Stimulated activated CD4-positive, alpha-beta T cell treated with anti-CD3 and anti-CD28 coated beads, Interleukin-1b, Interleukin-23, amount 100 ng/mL, for 48 hours (primary cell): ENCODE measurements around the gene SERPINH1.
A peak's percentile ranks its signal among the peaks of the same experiment; 100 is the strongest.
"Not testable (repeated sequence)": the region's sequence is repeated elsewhere in the genome, so short reads cannot be mapped to it uniquely, and the experiment has no call there.

Experiments used
- DNase-seq: peaks from one replicate; pipeline ENCODE4 v3.0.0-alpha.2; 2020

Gene SERPINH1

DNA sequence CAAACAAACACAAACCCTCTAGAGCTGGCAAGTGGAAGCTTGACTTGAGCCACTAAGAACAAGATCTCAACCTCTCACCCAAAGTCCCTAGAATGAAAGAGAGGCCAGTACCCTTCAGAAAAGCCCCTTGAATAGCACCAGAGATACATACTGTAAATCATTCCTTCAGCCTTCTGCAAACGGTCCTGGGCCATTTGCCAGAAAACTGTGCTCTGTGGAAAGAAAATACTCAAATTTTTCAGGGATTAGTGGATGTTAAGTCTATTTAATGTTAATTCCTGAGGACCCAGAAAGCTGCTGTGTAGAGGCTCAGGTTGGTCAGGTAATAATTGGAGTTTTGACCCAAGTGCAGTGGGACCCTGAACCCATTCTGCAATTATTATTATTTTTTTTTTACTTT lies 16.9 kb downstream of the SERPINH1 start:
- no peak for DNase-seq

DNA sequence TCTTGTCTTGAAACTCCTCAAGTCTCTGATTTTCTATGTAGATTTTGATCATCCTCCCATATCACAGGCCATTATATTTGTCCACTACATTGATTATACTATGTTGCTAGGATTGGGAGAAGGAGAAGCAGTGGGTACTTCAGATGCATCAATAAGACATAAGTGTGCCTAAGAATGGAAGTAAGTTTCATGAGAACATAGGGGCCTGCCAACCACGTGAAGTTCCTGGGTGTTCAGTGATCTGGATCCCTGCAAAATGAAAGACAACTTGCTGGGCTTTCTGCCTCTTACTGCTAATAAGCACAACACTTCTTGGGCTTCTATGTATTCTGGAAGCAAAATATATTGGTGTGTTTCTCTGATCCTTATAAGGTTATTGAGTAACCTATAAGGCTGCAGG lies 17.8 kb downstream of the SERPINH1 start:
- DNase-seq: no peak

DNA sequence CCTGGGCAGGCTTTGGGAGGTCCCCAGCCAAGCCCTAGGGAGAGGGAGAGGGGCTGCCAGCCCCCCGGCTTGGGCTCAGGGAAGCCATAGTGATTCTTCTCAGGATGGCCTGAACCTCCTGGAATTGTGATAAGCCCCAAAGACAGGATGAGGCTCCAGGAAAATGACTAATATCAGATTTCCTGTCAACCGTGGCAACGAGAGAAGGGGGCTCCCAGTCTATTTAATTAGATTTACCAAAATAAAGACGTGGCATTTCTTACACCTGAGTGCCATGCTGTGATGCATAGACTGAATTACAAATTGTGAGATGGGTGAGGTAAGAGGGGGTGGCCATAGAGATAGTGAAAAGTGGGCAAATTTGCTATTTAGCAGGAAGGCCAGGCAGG lies 20.4 kb downstream of the SERPINH1 start:
- no peak for DNase-seq

DNA sequence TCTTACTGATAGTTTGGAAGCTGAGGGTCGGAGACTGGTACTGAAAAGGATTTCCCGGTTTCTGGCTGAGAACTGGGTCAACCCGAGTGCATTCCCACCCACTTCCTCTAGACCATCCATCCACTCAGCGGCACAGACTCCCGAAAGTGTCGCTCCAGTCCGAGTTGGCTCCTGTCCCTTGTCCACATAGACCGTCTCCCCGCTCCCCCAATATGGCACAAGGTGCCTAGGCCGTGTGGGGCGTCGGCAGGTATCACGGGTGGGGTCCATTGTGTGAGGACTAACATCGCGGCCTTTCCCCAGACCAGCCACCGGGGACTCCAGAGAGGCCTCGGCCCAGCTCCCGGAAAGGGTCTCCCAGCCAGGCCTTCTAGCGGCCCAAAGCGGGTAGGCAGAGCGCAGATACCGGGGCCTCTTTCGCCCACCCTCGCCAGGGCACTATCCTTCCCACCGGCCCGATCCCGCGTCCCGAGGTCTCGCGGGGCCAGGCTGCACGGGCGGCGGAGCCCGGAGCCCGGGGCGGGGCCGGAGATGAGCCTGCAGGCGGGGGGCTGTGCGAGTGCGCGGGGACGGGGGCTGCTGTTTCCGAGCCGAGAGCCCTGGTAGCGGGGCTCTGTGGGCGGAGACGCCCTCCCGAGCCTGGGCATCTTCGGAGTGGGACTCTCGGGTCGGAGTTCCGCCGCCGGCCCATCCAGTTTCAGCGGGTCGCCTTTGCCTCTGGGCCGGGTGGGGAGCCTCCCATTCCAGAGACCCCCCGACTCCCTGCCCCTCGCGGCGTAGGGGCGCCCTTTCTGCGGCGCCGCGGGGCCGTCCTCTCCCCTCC lies 21.1 kb downstream of the SERPINH1 start:
- DNase-seq: peak; percentile 24

DNA sequence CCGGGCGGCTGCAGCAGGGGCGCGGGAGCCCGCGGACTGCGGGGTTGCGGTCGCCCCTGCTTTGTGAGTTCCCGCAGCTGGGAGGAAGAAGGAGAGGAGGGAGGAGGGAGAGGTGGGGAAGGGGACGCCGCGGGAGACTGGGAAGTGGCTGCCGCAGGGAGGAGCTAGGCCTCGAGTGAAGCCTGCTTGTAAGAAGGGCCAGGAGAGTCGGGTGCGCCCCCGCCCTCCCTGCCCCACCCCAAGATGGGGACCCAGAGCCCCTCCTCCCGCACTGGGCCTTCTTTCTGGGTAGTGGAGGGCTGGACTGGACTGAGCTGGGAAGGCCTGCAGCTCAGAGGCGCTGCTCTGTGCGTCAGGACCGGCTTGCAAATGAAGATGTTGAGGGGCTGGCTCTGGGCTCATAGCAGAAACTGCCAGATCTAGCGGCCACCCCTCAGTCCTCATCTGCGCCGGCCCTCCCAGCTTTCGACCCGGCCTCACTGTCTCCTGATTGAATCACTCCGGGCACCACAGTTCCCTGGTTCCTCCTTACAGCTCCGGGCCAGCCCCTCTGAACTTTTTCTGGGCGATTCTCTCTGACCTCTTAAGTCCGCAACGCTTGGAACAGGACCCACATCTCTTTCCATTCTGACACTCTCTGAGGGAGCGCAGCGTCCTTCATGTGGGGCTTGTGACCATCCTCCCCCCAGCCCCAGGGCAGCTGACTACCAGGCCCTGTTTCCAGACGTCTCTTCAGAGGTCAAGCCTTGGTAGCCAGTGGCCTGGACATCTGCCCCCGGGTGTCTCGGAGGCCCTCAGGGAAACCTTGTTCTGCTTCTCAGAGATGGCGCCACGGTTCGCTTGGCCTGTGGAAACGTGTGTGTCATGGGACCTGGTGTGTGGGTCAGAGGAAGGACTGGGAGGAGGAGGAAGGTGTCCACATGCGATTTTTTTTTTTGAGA lies 21.9 kb downstream of the SERPINH1 start:
- DNase-seq: no peak

DNA sequence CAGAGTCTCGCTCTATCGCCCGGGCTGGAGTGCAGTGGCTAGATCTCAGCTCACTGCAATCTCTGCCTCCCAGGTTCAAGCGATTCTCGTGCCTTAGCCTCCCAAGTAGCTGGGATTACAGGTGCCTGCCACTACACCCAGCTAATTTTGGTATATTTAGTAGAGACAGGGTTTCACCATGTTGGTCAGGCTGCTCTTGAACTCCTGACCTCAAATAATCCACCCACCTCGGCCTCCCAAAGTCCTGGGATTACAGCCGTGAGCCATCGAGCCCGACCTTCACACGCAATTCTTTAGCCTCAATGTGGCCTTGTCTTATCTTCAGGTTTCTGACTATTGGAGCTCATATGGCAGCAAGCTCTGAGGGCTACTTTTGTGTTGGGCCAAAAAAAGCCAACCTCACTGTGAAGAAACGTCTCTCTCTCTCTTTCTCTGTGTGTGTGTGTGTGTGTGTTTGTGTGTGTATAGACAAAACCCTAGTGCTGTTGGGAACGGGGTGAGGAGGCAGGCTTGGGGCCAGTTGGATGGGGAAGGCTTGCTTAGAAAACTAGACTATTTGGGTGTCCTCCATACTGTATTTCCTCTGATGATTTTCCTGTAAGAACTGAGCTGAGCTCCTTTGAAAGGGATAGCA lies 22.7 kb downstream of the SERPINH1 start:
- DNase-seq: not testable (repeated sequence)

DNA sequence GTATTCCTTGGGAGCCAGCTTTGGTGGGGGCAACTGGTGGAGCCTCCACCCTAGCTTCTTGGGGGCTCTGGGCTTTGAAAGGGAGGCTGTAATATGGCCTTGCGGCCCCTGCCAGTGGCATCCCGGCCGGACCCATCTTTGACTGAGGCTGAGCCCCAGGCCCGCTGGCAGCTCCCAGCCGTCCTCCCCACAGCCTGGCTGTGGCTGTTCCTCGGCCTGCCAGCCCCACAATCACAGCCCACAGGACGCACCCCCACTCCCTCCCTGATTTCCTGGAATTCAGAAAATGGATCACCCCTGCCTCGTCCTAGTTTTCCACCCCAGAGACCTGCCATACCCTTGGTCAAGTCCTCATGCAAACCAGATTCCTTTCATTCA lies 23.2 kb downstream of the SERPINH1 start:
- no peak for DNase-seq

DNA sequence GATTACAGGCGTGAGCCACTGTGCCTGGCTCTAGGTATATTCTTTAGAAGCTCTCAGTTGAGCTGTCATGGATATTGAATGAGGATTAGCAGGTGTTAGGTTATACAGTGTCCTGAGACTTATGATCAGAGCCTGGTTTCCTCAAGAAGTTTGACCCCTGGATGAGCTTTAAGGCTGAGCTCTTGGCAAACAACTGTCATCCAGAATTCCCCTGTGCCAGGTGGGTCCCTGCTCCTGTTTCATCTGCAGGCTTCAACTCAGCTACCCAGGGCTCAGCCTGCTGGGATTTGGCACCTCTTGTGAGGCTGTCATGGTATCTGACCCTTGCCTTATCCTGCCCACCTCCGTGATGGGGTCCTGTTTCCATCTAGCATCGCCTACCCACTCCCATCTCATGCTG lies 24.3 kb downstream of the SERPINH1 start:
- DNase-seq: no peak

DNA sequence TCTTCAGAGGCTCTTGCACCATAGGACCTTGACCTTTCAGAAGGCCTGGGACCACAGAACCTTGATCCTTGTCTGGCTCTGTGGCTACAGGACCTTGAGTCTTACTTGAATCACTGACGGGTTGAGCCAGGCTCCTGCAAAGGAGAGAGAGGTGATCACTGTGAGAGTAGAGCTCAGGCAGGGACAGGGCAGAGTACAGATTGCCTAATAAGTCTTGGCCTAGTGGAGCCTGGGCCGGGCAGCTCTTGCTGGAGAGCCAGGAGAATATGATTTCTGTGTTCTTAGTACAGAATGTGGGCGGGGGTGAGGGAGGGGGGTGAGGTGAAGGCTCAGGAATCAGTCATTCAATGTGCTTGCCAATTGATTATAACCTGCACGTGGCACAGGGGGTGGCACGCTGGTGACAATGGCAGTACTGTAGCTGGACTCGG lies 26.0 kb downstream of the SERPINH1 start:
- no peak for DNase-seq

DNA sequence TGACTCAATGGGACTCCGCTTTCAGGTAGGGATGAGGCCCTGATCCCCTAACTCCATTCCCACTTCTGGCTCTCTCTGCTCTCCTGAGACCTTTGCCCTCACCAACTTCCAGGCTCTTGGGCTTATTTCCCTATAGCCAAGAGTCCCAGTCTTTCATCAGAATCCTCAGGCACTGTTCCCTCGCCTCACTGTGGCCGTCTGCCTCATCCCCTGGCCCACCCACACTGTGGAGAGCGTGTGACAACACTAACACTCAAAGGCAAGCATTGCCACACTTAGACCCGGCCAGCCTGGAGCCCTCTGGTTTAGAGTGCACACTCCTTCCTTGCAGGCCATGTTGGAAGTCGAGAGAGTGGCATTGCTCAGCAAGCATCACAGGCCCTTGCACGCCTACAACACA lies 27.0 kb downstream of the SERPINH1 start:
- DNase-seq: no peak

DNA sequence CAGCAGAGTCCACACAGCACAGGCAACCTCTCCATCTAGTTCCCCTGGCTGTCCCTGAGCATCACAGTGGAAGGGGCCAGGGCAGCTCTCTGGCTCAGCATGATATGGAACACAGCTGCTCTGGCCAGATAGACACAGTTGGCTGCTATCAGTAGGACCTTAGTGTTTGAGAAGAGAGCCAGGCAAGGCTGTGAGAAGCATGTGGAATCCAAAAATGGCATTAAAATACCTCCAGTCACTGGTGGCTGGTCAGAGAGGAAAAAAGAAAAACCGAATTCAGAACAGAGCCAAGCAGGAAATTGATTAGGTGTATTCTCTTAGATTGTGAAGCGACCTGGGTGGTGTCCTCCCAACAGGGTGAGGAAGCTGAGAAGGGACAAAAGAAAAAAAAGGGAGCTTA lies 27.9 kb downstream of the SERPINH1 start:
- DNase-seq: no peak

DNA sequence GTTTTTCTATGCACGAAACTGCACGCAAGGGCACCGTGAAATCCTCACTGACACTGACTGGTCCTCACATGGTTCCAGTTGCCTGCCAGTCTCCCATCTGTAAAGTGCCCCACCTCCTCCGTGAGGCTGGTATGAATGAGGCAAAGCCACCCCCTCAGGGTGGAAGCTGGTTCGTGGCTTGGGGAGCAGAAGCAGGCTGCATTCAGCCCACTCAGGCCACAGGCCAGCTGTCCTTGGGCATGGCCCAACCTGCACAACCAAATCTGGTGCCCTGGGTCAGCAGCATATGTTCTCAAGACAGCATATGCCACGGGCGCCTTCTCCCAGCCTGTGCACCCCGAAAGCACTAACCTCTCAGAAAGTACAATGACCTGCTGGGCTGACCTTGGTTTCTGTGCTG lies 29.3 kb downstream of the SERPINH1 start:
- no peak for DNase-seq

DNA sequence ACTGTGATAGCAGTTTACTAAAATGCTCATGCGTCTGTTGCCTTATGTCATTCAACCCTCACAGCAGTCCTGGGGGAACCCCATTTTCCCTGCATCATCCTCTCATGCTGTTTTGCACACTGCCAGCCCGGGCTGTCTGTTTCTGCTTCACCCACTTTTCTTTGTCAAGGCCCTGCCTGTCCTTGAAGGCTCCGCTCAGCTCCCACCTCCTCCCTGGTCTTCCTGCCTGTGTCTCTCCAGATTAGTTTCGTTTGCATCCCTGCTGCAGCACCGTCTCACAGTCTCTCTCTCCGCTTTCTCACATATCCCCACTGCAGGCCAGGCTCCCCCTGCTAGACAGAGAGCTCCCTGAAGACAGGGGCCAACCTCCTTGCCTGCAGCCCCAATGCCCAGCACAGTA lies 29.9 kb downstream of the SERPINH1 start:
- no peak for DNase-seq

DNA sequence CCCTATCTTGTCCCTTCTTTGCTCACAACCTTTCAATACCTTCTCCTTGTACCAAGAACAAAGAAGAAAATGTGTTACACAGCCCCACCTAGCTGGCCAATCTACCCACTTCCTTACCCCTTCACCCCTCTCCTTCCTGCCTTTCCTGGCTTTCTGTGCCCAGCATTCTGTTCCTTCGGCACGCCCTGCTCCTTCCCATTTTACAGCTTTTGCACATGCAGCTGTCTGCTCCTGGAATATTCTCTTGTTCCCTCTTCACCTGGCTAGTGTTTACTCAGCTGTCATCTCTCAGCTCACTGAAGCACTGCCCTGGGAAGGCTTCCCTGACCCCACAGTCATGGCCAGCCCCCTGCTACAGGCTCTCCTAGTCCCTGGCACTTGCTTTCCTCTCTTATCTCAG lies 30.7 kb downstream of the SERPINH1 start:
- DNase-seq: no peak

DNA sequence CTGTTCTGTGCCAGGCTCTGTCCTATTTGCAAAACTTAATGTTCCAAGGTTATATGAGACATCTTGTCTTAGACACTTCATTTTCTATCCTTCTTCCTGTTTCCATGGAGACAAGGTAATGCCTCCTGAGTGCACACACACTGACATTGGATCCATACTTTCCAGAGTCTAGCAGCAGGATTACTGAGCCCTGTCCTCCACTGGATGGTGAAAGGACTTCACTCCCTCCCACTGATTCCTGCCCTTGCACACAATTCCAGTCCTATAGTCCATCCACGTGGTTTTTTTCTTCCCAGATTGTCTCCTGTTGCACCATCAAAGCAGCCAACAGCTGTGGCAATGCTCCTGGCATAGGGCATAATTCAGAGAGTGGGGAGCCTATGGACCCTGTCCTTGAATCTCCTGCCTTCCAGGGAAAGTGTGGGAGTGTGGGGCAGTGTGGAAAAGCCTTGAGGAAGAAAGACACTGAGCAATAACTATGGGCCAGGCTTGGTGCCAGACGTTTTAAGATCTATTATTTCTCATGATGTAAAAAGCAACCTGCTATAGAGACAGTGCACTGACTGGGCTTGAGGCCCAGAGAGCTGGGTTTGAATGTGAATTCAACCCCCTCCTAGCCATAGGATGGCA lies 31.3 kb downstream of the SERPINH1 start:
- DNase-seq: no peak

DNA sequence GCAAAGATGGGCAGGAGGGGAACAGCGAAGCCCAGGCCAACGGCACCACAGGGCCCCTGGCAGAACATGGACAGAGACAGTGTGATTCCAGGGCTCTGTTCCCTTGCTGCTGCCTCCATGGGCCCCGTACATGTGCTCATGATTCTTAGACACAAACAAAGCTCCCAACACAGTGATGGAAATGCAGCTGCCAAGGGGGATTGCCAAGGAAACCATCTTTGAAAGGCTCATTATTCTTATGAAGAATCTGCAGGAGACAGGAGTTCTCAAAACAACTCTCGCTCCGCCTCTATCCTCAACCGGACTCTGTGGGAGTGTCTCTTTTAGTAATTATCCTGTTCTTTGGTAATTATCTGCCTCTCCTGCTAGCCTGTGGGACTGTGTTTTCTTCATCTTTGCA lies 32.2 kb downstream of the SERPINH1 start:
- DNase-seq: no peak

DNA sequence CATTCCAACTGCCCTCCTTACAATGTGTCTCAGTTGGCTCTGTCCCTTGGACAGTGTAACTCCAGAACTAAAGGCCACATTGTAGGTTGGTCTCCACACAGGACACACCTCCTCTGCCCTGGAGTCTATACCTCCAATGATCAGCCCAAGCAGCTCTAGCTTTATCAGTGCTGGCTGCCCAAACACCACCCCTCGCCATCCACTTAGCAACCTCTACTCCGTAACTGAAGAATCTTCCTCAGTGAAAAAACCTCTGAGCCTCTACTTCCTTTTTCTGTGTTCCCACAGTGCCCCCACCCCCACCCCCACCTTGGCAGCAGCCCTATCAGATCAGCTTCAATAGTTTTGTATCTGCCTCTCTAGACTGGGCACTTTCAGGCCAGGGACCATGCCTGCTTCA lies 33.4 kb downstream of the SERPINH1 start:
- DNase-seq: no peak

DNA sequence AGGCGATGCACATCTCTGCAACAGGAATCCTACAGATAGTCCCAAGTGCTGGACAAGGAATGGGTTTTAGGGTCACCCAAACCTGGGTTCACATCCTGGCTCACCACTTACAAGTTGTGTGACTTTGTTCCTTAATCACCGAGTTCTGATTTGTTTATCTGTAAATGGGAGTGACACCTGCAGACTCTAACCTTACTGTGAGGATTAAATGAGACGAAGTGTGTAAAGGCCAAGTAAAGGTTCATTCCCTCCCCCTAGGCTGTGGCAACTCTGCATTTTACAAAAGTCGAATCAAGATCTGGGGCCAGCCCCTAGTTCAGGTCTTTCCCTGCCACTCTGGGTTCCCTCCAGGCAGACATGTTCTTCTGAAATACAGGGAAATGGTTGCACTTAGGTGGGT lies 34.9 kb downstream of the SERPINH1 start:
- DNase-seq: no peak

DNA sequence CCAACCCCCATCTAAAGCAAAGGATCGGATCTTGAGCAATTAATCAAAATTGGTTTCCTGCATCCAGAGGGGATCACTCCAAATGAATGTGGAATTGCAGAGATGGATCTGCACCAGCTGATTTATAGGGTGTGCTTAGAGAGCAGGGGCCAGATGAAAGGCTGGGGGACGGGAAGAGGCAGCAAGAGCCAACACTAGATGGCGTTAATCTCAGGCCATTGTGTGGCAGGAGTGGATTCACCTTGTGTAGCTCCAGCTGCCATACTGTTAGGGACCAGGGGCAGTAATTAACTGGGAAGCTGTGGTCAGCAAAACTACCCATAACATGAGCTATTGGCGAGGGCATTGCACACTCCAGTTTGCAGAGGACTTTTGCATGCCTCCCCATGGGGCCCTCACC lies 35.6 kb downstream of the SERPINH1 start:
- no peak for DNase-seq

DNA sequence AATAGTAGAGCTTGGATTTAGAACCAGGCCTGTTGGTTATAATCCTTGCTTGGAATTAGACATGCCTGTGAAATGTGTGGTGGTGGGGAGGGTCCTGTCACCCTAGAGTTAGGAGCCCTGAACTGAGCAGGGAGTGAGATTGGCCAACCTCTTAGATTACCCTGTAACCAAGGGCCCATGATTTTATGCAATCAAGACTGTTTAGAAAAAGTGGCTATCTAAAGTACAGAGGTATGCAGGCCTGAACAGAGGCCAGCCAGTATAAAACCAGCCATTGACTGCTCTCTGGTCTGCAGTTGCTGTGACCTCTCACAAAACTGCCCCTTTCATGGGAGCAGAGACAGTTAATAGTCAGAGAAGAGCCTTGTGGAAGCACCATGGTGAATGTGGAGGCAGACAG lies 36.2 kb downstream of the SERPINH1 start:
- DNase-seq: no peak

DNA sequence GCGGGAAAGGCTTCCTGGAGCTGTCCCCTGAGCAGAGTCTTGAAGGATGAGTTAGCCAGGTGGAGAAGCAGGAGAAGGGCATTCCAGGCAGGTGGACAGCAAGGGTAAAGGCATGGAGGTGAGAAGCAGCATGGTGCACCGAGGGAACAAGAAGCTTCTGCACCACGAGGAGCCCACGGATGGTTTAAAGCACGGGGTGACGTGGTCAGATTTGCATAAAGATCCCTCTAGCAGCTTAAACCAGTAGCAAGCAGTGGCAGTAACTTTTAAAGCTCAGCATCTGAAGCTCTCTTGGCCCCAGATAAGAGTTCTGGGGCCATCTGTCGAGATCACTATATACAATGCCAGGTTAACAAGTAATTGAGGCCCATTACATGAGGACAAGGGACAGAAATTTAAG lies 36.8 kb downstream of the SERPINH1 start:
- DNase-seq: no peak

DNA sequence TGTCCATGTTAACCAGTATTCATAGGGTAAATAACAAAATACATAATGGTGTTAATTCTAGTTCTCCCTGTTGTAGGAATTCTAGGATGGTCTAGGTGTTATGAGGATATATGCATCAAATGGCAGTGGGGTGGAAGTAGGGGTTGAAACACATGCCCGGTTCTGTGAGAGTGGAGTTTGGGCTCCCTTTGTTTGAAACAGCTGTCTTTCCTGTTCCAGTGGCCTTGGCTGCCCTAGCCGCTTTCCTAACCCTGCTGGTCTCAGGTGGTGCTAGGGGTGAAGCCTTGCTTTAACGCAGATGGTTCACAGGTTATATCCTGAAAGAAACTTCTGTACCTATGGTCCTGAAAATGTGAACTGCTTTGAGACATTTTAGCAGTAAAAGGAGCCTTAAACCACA lies 38.3 kb downstream of the SERPINH1 start:
- DNase-seq: no peak

DNA sequence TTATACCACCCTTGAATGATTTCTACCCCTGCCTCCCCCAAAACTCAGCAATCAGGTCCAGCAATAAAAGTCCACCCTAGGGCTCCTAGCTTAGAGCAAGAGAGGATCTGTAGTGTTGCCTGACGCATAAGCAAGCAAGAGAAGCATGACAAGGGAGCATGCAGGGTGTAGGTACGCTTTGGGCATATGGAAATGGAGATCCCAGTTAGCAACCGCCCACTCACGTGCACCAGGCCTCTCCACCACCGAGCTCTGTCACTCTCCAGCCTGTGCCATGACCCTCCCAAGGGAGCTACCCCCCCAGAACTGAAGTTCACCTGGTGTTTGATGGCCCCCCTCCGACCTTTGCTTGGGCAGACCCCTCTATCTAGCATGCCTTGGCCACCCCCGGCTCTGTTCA lies 39.4 kb downstream of the SERPINH1 start:
- no peak for DNase-seq
